Hepatocyte (in vitro differentiated cells): Measurements from ENCODE around the gene ZFPM1.

Experiments
- EZH2 ChIP-seq: fragments of 200-600 bp; sonication (generic); IDR thresholded peaks from 2 replicates; pipeline ENCODE4 v1.6.1; 2016; ENCODE audit warnings: antibody characterized with exemption, mild to moderate bottlenecking, borderline replicate concordance
- EZH2phosphoT487 ChIP-seq: fragments of 200-600 bp; sonication (generic); IDR thresholded peaks from one replicate; pipeline ENCODE4 v1.6.1; 2018; ENCODE audit warnings: antibody characterized with exemption, mild to moderate bottlenecking, low read depth, moderate library complexity; ENCODE audit not compliant: unreplicated experiment, severe bottlenecking
- TF ChIP-seq, protein P1 (sequence below): fragments of 200-600 bp; sonication (generic); IDR thresholded peaks from 2 replicates; pipeline ENCODE4 v1.5.1; 2016; ENCODE audit warnings: antibody characterized with exemption, mild to moderate bottlenecking; ENCODE audit not compliant: poor library complexity

DNA sequence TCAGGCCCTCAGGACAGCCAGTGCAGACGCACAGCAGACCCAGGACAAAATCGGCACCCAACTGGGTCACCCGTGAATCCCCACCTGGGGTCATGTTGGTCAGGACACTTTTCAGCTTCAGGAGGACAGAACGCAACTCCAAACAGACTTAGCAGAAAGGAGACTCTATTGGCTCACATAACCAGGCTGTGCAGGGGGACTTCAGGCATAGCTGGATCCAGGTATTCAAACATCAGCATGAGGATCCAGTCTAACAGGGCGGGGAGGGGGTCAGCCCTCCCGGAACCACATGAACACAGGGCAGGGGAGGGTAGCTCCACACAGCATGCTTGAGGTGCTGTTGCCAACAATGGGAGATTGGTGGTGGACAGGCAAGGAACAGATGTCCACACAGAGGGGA lies 48.3 kb upstream of the ZFPM1 start:
- TF ChIP-seq, protein P1, sequence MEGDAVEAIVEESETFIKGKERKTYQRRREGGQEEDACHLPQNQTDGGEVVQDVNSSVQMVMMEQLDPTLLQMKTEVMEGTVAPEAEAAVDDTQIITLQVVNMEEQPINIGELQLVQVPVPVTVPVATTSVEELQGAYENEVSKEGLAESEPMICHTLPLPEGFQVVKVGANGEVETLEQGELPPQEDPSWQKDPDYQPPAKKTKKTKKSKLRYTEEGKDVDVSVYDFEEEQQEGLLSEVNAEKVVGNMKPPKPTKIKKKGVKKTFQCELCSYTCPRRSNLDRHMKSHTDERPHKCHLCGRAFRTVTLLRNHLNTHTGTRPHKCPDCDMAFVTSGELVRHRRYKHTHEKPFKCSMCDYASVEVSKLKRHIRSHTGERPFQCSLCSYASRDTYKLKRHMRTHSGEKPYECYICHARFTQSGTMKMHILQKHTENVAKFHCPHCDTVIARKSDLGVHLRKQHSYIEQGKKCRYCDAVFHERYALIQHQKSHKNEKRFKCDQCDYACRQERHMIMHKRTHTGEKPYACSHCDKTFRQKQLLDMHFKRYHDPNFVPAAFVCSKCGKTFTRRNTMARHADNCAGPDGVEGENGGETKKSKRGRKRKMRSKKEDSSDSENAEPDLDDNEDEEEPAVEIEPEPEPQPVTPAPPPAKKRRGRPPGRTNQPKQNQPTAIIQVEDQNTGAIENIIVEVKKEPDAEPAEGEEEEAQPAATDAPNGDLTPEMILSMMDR = no peak
- no peak for TF ChIP-seq EZH2
- no peak for TF ChIP-seq EZH2phosphoT487
